DMS153 treated with DMSO at 0.1 percent for 48 hours (cell line): ENCODE results near the gene RNU4-1.
A peak's percentile ranks its signal among the peaks of the same experiment; 100 is the strongest.
"Not testable (repeated sequence)": the region's sequence is repeated elsewhere in the genome, so short reads cannot be mapped to it uniquely, and the experiment has no call there.

ENCODE experiments used
- DNase-seq: peaks from one replicate; lab custom pipeline; 2025; ENCODE audit not compliant: unreplicated experiment; lab: John Stamatoyannopoulos, UW

Gene RNU4-1

GRCh38 chr12:120292661-120293531 lies at the start of gene RNU4-1:
TSS of gene RNU4-1 (minus strand) at chr12:120293237.
- peak; percentile 94 for DNase-seq

GRCh38 chr12:120342175-120343038 lies 49.4 kb upstream of the RNU4-1 start:
- no peak for DNase-seq

- DNase-seq: no peak
Observed at GRCh38 chr12:120339256-120339655, 46.2 kb upstream of the RNU4-1 start.

GRCh38 chr12:120337730-120338129 lies 44.7 kb upstream of the RNU4-1 start:
- no peak for DNase-seq

- not testable (repeated sequence) for DNase-seq
Observed at GRCh38 chr12:120336392-120336791, 43.4 kb upstream of the RNU4-1 start.

- DNase-seq: peak; percentile 11
Observed at GRCh38 chr12:120335447-120335846, 42.4 kb upstream of the RNU4-1 start.

GRCh38 chr12:120332523-120332922 lies 39.5 kb upstream of the RNU4-1 start:
- no peak for DNase-seq

GRCh38 chr12:120332041-120332440 lies 39.0 kb upstream of the RNU4-1 start:
- DNase-seq: no peak

- no peak for DNase-seq
Observed at GRCh38 chr12:120331390-120331789, 38.4 kb upstream of the RNU4-1 start.

- no peak for DNase-seq
Observed at GRCh38 chr12:120328228-120328627, 35.2 kb upstream of the RNU4-1 start.

- no peak for DNase-seq
Observed at GRCh38 chr12:120327593-120327992, 34.6 kb upstream of the RNU4-1 start, which contains the start of gene PLA2G1B. TSS of gene PLA2G1B (minus strand) at chr12:120327779. CDS start at chr12:120327753, 26 bp downstream.

GRCh38 chr12:120324841-120325417 lies 31.9 kb upstream of the RNU4-1 start:
- DNase-seq: no peak

GRCh38 chr12:120323772-120324171 lies 30.7 kb upstream of the RNU4-1 start:
- DNase-seq: no peak

GRCh38 chr12:120321382-120322202 lies 28.6 kb upstream of the RNU4-1 start:
- no peak for DNase-seq

GRCh38 chr12:120317224-120318105 lies 24.4 kb upstream of the RNU4-1 start:
- peak; percentile 99 for DNase-seq

GRCh38 chr12:120316798-120317223 lies 23.8 kb upstream of the RNU4-1 start:
- no peak for DNase-seq

GRCh38 chr12:120314220-120314619 lies 21.2 kb upstream of the RNU4-1 start:
- no peak for DNase-seq

- DNase-seq: peak; percentile 92
Observed at GRCh38 chr12:120301962-120302815, 9.2 kb upstream of the RNU4-1 start, which contains the start of gene SIRT4. TSS of gene SIRT4 (plus strand) at chr12:120302321. CDS start at chr12:120303562, 1,241 bp downstream.

- no peak for DNase-seq
Observed at GRCh38 chr12:120292411-120292660, 701 bp downstream of the RNU4-1 start.
